Endothelial cell of umbilical vein (primary cell): ENCODE results near the gene AP1G1. TPM values are rescaled to one million over a fixed set of nuclear protein-coding genes. Genes with fewer than 3 reads are reported as not detected.
"Not testable (repeated sequence)": the region's sequence is repeated elsewhere in the genome, so short reads cannot be mapped to it uniquely, and the experiment has no call there.

ENCODE experiments used
- BruUV-seq: library from RNA; stranded (reverse); fragments of 400-500 nt; replicated peaks from 2 replicates; lab custom pipeline; 2021; lab: Mats Ljungman, UMichigan
- CTCF ChIA-PET: fragments of 300-600, 350-600 bp; sonication (Branson Sonifier 250); formaldehyde crosslinking; loops from one replicate; lab custom pipeline; 2021; ENCODE audit warnings: antibody characterized with exemption, inconsistent platforms; lab: Charles Lee
- POLR2A ChIA-PET: fragments of 300-600, 350-600 bp; sonication (Branson Sonifier 250); formaldehyde crosslinking; loops from one replicate; lab custom pipeline; 2021; ENCODE audit warnings: antibody characterized with exemption, inconsistent platforms; lab: Charles Lee
- DNase-seq: peaks from one replicate; pipeline ENCODE4 v3.0.0-alpha.2; 2011; ENCODE audit warnings: low read depth, low spot score
- FAIRE-seq: peaks from 2 replicates; lab custom pipeline; 2011; peaks lifted over from hg19 to GRCh38; lab: Jason Lieb, UNC
- H2AFZ ChIP-seq: 2 replicates; pipeline ENCODE4 v1.6.0; 2012; ENCODE audit warnings: low read depth, low read length, control low read depth, inconsistent platforms
- H3K27ac ChIP-seq: 2 replicates; pipeline ENCODE4 v1.5.1; 2011; ENCODE audit warnings: low read depth, mild to moderate bottlenecking, control low read depth, low read length, moderate library complexity; ENCODE audit not compliant: insufficient read depth
- H3K27me3 ChIP-seq, 2 experiments: 2 replicates each; pipeline versions ENCODE4 v1.6.0 to v1.6.1; 2011; ENCODE audit warnings: low read length in 2 of 2, mixed read lengths in 1 of 2; ENCODE audit not compliant: control insufficient read depth in 2 of 2, insufficient read depth in 2 of 2
- H3K36me3 ChIP-seq, 2 experiments: 2 replicates in 1 of 2; 3 replicates in 1 of 2; pipeline ENCODE4 v1.5.1; 2011; ENCODE audit warnings: low read length in 2 of 2, mild to moderate bottlenecking in 1 of 2, moderate library complexity in 1 of 2; ENCODE audit not compliant: control insufficient read depth in 2 of 2, insufficient read depth in 2 of 2; ENCODE audit errors: extremely low read depth in 1 of 2
- H3K4me1 ChIP-seq: 3 replicates; pipeline ENCODE4 v1.5.1; 2011; ENCODE audit warnings: mild to moderate bottlenecking, low read length; ENCODE audit not compliant: control insufficient read depth, insufficient read depth; ENCODE audit errors: extremely low read depth
- H3K4me2 ChIP-seq: 2 replicates; pipeline ENCODE4 v1.6.1; 2011; ENCODE audit warnings: low read length, control low read depth, mixed read lengths; ENCODE audit not compliant: insufficient read depth
- H3K4me3 ChIP-seq, 3 experiments: fragments of 200-600 bp in 1 of 3; sonication (generic), shearing (Covaris generic) in 1 of 3; replicated peaks in 1 of 3; 2 replicates each; pipeline ENCODE4 v1.5.1; 2011 to 2016; ENCODE audit warnings: control low read depth in 3 of 3, low read length in 3 of 3, mild to moderate bottlenecking in 2 of 3, inconsistent platforms in 1 of 3, low read depth in 1 of 3, moderate library complexity in 1 of 3; ENCODE audit not compliant: insufficient read depth in 1 of 3
- H3K79me2 ChIP-seq: 2 replicates; pipeline ENCODE4 v1.6.0; 2012; ENCODE audit warnings: low read length, inconsistent platforms; ENCODE audit not compliant: control insufficient read depth, insufficient read depth
- H3K9ac ChIP-seq: replicated peaks from 2 replicates; pipeline ENCODE3; 2011; ENCODE audit warnings: low read length, control low read depth; ENCODE audit not compliant: insufficient read depth; ENCODE audit errors: extremely low read depth
- H3K9me1 ChIP-seq: replicated peaks from 3 replicates; pipeline ENCODE4 v1.6.0; 2011; ENCODE audit warnings: mild to moderate bottlenecking, low read length; ENCODE audit not compliant: control insufficient read depth, insufficient read depth; ENCODE audit errors: extremely low read depth
- H3K9me3 ChIP-seq: replicated peaks from 2 replicates; pipeline ENCODE4 v1.5.1; 2012; ENCODE audit warnings: low read length, inconsistent platforms; ENCODE audit not compliant: control insufficient read depth, insufficient read depth
- H4K20me1 ChIP-seq: replicated peaks from 2 replicates; pipeline ENCODE3; 2011; ENCODE audit warnings: mild to moderate bottlenecking, low read length; ENCODE audit not compliant: control insufficient read depth, insufficient read depth; ENCODE audit errors: extremely low read depth
- GATA2 ChIP-seq: IDR thresholded peaks from 2 replicates; pipeline ENCODE4 v1.7.0; 2011; ENCODE audit warnings: low read depth, mild to moderate bottlenecking, moderate library complexity, mixed read lengths, low read length; ENCODE audit not compliant: insufficient read length, insufficient read depth
- JUN ChIP-seq: IDR thresholded peaks from 2 replicates; pipeline ENCODE4 v1.6.1; 2011; ENCODE audit warnings: borderline replicate concordance, low read depth; ENCODE audit not compliant: insufficient read length, insufficient read depth
- MAX ChIP-seq: IDR thresholded peaks from 2 replicates; pipeline ENCODE4 v1.6.1; 2011; ENCODE audit not compliant: insufficient read depth, insufficient read length
- POLR2AphosphoS5 ChIP-seq: IDR thresholded peaks from 2 replicates; pipeline ENCODE4 v1.6.1; 2012; ENCODE audit warnings: low read depth, mild to moderate bottlenecking, control low read depth, low read length, moderate library complexity; ENCODE audit not compliant: insufficient read depth
- dilution Hi-C: fragments of 300-500 bp; cut with MboI; formaldehyde crosslinking; loops from one replicate; pipeline ENCODE4 v1.15.0; 2019; ENCODE audit warnings: low sequenced_read_pairs; ENCODE audit not compliant: extremely low pct_ligation_motif_present
- intact Hi-C: fragments of 100-400 bp; cut with micrococcal nuclease; formaldehyde crosslinking; loops from one replicate; pipeline ENCODE4 v1.10.0; 2022
- polyA plus RNA-seq, 4 experiments: library from polyadenylated mRNA; depleted of rRNA in 3 of 4; stranded (reverse) in 3 of 4; unstranded in 1 of 4; fragments of >200 nt; gene quantifications; 2 replicates each; pipeline versions ENCODE4 v1.2.1 to v1.2.3, GENCODE V29; 2011 to 2012; ENCODE audit warnings: missing spikeins in 1 of 4
- total RNA-seq: library from RNA; stranded (reverse); gene quantifications from 2 replicates; pipeline ENCODE4 v1.2.3, GENCODE V29; 2021

Gene AP1G1
- total and polyA plus RNA-seq, 2 donors (not counting 3 experiments of a cell fraction or from before 2014, with no cell fraction given), result 57.4 to 85.3 TPM

- TF ChIP-seq JUN (no peak), MAX (no peak), POLR2AphosphoS5 (no peak)
- FAIRE-seq (no peak), DNase-seq (no peak)
- Histone ChIP-seq H3K9me3 (no peaks in the 10 kb centered on the region), H3K79me2 (peaks cover 4% of the 10 kb centered on the region), H2AFZ (no peak overlapping the region), H3K27ac (no peak overlapping the region), H3K9me1 (no peaks in the 10 kb centered on the region), H3K4me2 (no peak overlapping the region), H3K4me3 (no peak overlapping the region), H4K20me1 (no peaks in the 10 kb centered on the region), H3K9ac (no peak overlapping the region), H3K27me3 (no peaks in the 10 kb centered on the region), H3K36me3 (peaks cover 0 to 7% of the 10 kb centered on the region in 2 experiments), H3K4me1 (no peaks in the 10 kb centered on the region)
- CTCF ChIA-PET, result interaction anchor here (1.0 kb wide), 1 partner anchor 272 kb away, joined by 3 read pairs; no protein-coding TSS in a partner anchor
- dilution Hi-C loops (no loop called here), intact Hi-C loops (no loop called here)
- no TSS peak for BruUV-seq
- POLR2A ChIA-PET, result interaction anchor here (0.6 kb wide), 1 partner anchor 48 kb away, joined by 3 read pairs; no protein-coding TSS in a partner anchor
Observed at GRCh38 chr16:71689901-71690300, 118.7 kb downstream of the AP1G1 start.

- no peaks in the 10 kb centered on the region for H3K27me3 ChIP-seq
- no TSS peak for BruUV-seq
- no peak for TF ChIP-seq GATA2
- DNase-seq (no peak), FAIRE-seq (no peak)
- H3K9me1 ChIP-seq, result no peaks in the 10 kb centered on the region
- intact Hi-C loops, result no loop called here
- no peak overlapping the region for H3K27ac ChIP-seq
- no peaks in the 10 kb centered on the region for H4K20me1 ChIP-seq
- ChIA-PET POLR2A (no interaction called here), CTCF (interaction anchor here (0.8 kb wide), 1 partner anchor 14 kb away, joined by 3 read pairs; no protein-coding TSS in a partner anchor)
- H3K4me3 ChIP-seq, result no peak overlapping the region
- peaks cover 2% of the 10 kb centered on the region for H3K79me2 ChIP-seq
- H3K4me2 ChIP-seq, result no peak overlapping the region
- H3K4me1 ChIP-seq, result no peaks in the 10 kb centered on the region
- H3K9me3 ChIP-seq, result no peaks in the 10 kb centered on the region
- H3K36me3 ChIP-seq, result peaks cover 0 to 10% of the 10 kb centered on the region in 2 experiments
- H3K9ac ChIP-seq, result no peak overlapping the region
- no peak overlapping the region for H2AFZ ChIP-seq
- dilution Hi-C loops, result no loop called here
Observed at GRCh38 chr16:71687861-71688260, 120.8 kb downstream of the AP1G1 start.

- dilution Hi-C loops, H4K20me1 ChIP-seq: not testable (repeated sequence)
Observed at GRCh38 chr16:71684280-71684679, 124.4 kb downstream of the AP1G1 start.

More at GRCh38 chr16:71684280-71684679, 124.4 kb downstream of the AP1G1 start:
- H3K36me3 ChIP-seq, H3K9me3 ChIP-seq, H3K79me2 ChIP-seq, H3K9ac ChIP-seq, H3K4me2 ChIP-seq, BruUV-seq, H2AFZ ChIP-seq, H3K4me3 ChIP-seq, H3K4me1 ChIP-seq, H3K9me1 ChIP-seq, POLR2A ChIA-PET, DNase-seq, H3K27ac ChIP-seq, intact Hi-C loops, H3K27me3 ChIP-seq, FAIRE-seq: not testable (repeated sequence)
- CTCF ChIA-PET, result interaction anchor here (0.7 to 1.1 kb wide), 2 partner anchors 73 to 134 kb away, joined by 3 read pairs; no protein-coding TSS in a partner anchor
